ENCODE data around the gene RPL28.

- no peak for TF ChIP-seq GATA2 (IDR thresholded peaks at IDR 0.05; ENCODE audit: low read depth, low read length)
- no peak for TF ChIP-seq GATA3 (IDR thresholded peaks at IDR 0.05; ENCODE audit: low read depth, low read length)
Observed at GRCh38 chr19:55346725-55347441, 38.8 kb upstream of the RPL28 start.
